IPS-18a (cell line): ENCODE measurements around the gene UBASH3A.

ENCODE experiments used
- H3K27ac ChIP-seq: one replicate; pipeline ENCODE4 v1.5.1; 2013; ENCODE audit warnings: low read length
- H3K27me3 ChIP-seq: one replicate; pipeline ENCODE4 v1.6.1; 2013; ENCODE audit warnings: mild to moderate bottlenecking, low read length; ENCODE audit not compliant: control insufficient read depth, insufficient read depth
- H3K36me3 ChIP-seq: one replicate; pipeline ENCODE4 v1.6.1; 2013; ENCODE audit warnings: low read depth, low read length; ENCODE audit not compliant: control insufficient read depth
- H3K4me1 ChIP-seq: one replicate; pipeline ENCODE4 v1.6.1; 2013; ENCODE audit warnings: low read depth, low read length; ENCODE audit not compliant: control insufficient read depth
- H3K4me3 ChIP-seq: one replicate; pipeline ENCODE4 v1.5.1; 2013; ENCODE audit warnings: low read length
- H3K9ac ChIP-seq: one replicate; pipeline ENCODE4 v1.6.1; 2013; ENCODE audit warnings: mild to moderate bottlenecking, low read length, moderate library complexity
- H3K9me3 ChIP-seq: one replicate; pipeline ENCODE4 v1.6.1; 2013; ENCODE audit warnings: low read depth, low read length; ENCODE audit not compliant: control insufficient read depth

Gene UBASH3A

GRCh38 chr21:42436914-42437313 is 33.2 kb downstream of the UBASH3A start:
- H3K27me3 ChIP-seq = no peaks in the 10 kb centered on the region
- H3K4me3 ChIP-seq = no peak overlapping the region
- H3K9me3 ChIP-seq = no peaks in the 10 kb centered on the region
- H3K27ac ChIP-seq = no peak overlapping the region
- no peaks in the 10 kb centered on the region for H3K36me3 ChIP-seq
- no peaks in the 10 kb centered on the region for H3K4me1 ChIP-seq
- H3K9ac ChIP-seq = no peak overlapping the region

GRCh38 chr21:42437786-42438185 is 34.1 kb downstream of the UBASH3A start:
- no peaks in the 10 kb centered on the region for H3K27me3 ChIP-seq
- H3K27ac ChIP-seq = no peak overlapping the region
- H3K36me3 ChIP-seq = no peaks in the 10 kb centered on the region
- no peaks in the 10 kb centered on the region for H3K9me3 ChIP-seq
- no peak overlapping the region for H3K9ac ChIP-seq
- no peaks in the 10 kb centered on the region for H3K4me1 ChIP-seq
- H3K4me3 ChIP-seq = no peak overlapping the region

GRCh38 chr21:42438316-42439205 is 34.9 kb downstream of the UBASH3A start:
- H3K27me3 ChIP-seq = no peaks in the 10 kb centered on the region
- H3K9ac ChIP-seq = no peak overlapping the region
- no peak overlapping the region for H3K4me3 ChIP-seq
- no peak overlapping the region for H3K27ac ChIP-seq
- H3K9me3 ChIP-seq = no peaks in the 10 kb centered on the region
- no peaks in the 10 kb centered on the region for H3K4me1 ChIP-seq
- H3K36me3 ChIP-seq = no peaks in the 10 kb centered on the region

GRCh38 chr21:42439284-42440186 is 35.8 kb downstream of the UBASH3A start:
- H3K9ac ChIP-seq = no peak overlapping the region
- H3K36me3 ChIP-seq = no peaks in the 10 kb centered on the region
- H3K9me3 ChIP-seq = no peaks in the 10 kb centered on the region
- H3K4me1 ChIP-seq = no peaks in the 10 kb centered on the region
- no peak overlapping the region for H3K27ac ChIP-seq
- no peaks in the 10 kb centered on the region for H3K27me3 ChIP-seq
- H3K4me3 ChIP-seq = no peak overlapping the region

- Histone ChIP-seq H3K27me3 (no peaks in the 10 kb centered on the region), H3K9ac (no peak overlapping the region), H3K9me3 (no peaks in the 10 kb centered on the region), H3K4me3 (no peak overlapping the region), H3K36me3 (no peaks in the 10 kb centered on the region), H3K4me1 (no peaks in the 10 kb centered on the region), H3K27ac (no peak overlapping the region)
Measured at GRCh38 chr21:42440187-42440792, 36.6 kb downstream of the UBASH3A start.

- H3K36me3 ChIP-seq = no peaks in the 10 kb centered on the region
- H3K9ac ChIP-seq = no peak overlapping the region
- no peak overlapping the region for H3K27ac ChIP-seq
- H3K9me3 ChIP-seq = no peaks in the 10 kb centered on the region
- H3K27me3 ChIP-seq = no peaks in the 10 kb centered on the region
- no peak overlapping the region for H3K4me3 ChIP-seq
- H3K4me1 ChIP-seq = no peaks in the 10 kb centered on the region
Measured at GRCh38 chr21:42441963-42442362, 38.3 kb downstream of the UBASH3A start.

- Histone ChIP-seq H3K9me3 (no peaks in the 10 kb centered on the region), H3K9ac (no peak overlapping the region), H3K36me3 (no peaks in the 10 kb centered on the region), H3K4me1 (no peaks in the 10 kb centered on the region), H3K27ac (no peak overlapping the region), H3K4me3 (no peak overlapping the region), H3K27me3 (no peaks in the 10 kb centered on the region)
Measured at GRCh38 chr21:42443181-42443785, 39.6 kb downstream of the UBASH3A start.

GRCh38 chr21:42443876-42444744 is 40.4 kb downstream of the UBASH3A start:
- Histone ChIP-seq H3K9me3 (no peaks in the 10 kb centered on the region), H3K9ac (no peak overlapping the region), H3K4me1 (no peaks in the 10 kb centered on the region), H3K4me3 (no peak overlapping the region), H3K27me3 (no peaks in the 10 kb centered on the region), H3K27ac (no peak overlapping the region), H3K36me3 (no peaks in the 10 kb centered on the region)

GRCh38 chr21:42444745-42445059 is 41.0 kb downstream of the UBASH3A start:
- H3K27me3 ChIP-seq = no peaks in the 10 kb centered on the region
- H3K36me3 ChIP-seq = no peaks in the 10 kb centered on the region

GRCh38 chr21:42445311-42445710 is 41.6 kb downstream of the UBASH3A start:
- H3K27me3 ChIP-seq = no peaks in the 10 kb centered on the region
- no peak overlapping the region for H3K9ac ChIP-seq
- no peaks in the 10 kb centered on the region for H3K9me3 ChIP-seq
- no peaks in the 10 kb centered on the region for H3K36me3 ChIP-seq
- no peak overlapping the region for H3K27ac ChIP-seq
- peaks cover 4% of the 10 kb centered on the region for H3K4me1 ChIP-seq
- no peak overlapping the region for H3K4me3 ChIP-seq

More at GRCh38 chr21:42444745-42445059, 41.0 kb downstream of the UBASH3A start:
- Histone ChIP-seq H3K9me3 (no peaks in the 10 kb centered on the region), H3K4me3 (no peak overlapping the region), H3K4me1 (peaks cover 2% of the 10 kb centered on the region), H3K27ac (no peak overlapping the region), H3K9ac (no peak overlapping the region)
